NCI-H2196 (cell line): ENCODE measurements around the gene NLRP12.
"Not testable (repeated sequence)": the region's sequence is repeated elsewhere in the genome, so short reads cannot be mapped to it uniquely, and the experiment has no call there.

Experiments used
- DNase-seq: peaks from one replicate; lab custom pipeline; 2025; ENCODE audit not compliant: unreplicated experiment; lab: John Stamatoyannopoulos, UW

NLRP12 gene

DNA sequence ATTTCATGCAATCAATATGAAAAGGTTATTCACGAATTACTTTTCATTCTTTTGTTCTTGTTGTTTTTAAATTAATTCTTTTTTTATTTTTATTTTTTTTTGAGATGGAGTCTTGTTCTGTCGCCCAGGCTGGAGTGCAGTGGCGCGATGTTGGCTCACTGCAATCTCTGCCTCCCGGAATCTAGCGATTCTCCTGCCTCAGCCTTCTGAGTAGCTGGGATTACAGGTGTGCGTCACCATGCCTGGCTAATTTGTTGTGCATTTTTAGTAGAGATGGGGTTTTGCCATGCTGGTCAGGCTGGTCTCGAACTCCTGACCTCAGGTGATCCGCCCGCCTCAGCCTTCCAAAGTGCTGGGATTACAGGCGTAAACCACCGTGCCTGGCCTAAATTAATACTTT is 16.1 kb upstream of the NLRP12 start:
- DNase-seq = not testable (repeated sequence)

DNA sequence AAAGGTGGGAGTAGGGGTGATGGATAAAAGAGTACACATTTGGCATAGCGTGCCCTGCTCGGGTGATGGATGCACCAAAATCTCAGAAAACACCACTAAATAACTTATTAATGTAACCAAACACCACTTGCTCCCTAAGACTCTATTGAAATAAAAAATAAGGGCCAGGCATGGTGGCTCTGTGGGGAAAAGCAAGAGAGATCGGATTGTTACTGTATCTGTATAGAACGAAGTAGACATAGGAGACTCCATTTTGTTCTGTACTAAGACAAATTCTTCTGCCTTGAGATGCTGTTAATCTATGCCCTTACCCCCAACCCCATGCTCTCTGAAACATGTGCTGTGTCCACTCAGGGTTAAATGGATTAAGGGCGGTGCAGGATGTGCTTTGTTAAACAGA is 14.3 kb upstream of the NLRP12 start:
- DNase-seq = not testable (repeated sequence)

DNA sequence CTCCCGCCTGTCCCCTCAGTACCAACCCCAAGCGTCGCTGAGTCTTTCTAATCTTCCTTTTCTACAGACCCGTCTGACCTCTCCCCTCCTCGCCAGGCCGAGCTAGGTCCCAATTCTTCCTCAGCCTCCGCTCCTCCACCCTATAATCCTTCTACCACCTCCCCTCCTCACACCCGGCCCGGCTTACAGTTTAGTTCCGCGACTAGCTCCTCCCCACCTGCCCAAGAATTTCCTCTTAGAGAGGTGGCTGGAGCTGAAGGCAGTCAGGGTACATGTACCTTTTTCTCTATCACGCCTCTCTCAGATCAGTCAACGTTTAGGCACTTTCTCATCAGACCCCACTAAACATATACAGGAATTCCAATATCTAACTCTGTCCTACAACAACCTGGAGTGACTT is 8.7 kb upstream of the NLRP12 start:
- not testable (repeated sequence) for DNase-seq

DNA sequence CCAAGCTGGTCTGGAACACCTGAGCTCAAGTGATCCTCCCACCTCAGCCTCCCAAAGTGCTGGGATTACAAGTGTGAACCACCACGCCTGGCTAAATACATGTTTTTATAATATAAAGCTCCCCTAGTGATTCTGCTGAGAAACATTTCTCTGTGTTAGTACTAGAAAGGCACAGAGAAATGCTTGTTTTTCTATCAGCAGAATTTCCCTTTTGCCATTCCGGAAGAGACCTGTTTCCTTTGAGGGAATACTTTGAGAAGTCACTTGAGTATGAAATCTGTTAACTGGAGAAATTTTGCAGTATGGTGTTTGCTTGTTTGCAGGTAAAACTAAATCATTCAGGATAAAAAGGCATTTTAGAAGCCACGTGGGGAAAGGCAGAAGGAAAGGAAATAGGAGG is 4.4 kb upstream of the NLRP12 start:
- DNase-seq = no peak

DNA sequence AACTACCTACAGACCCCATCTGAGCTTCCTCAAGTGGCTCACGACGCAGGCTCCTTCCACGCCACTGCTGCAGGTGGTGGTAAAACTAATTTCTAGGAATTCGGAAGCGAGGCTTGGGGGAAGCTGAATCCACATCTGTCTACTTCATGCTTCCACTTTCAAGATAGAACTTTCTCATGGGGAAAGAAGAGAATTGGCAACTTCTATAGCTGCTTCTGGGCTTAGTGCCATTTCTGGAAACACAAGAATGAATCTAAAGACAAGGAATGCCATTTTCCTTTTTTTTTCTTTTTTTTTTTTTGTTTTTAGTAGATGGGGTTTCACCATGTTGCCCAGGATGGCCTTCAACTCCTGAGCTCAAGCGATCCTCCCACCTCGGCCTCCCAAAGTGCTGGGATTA is 2.8 kb upstream of the NLRP12 start:
- DNase-seq = no peak

DNA sequence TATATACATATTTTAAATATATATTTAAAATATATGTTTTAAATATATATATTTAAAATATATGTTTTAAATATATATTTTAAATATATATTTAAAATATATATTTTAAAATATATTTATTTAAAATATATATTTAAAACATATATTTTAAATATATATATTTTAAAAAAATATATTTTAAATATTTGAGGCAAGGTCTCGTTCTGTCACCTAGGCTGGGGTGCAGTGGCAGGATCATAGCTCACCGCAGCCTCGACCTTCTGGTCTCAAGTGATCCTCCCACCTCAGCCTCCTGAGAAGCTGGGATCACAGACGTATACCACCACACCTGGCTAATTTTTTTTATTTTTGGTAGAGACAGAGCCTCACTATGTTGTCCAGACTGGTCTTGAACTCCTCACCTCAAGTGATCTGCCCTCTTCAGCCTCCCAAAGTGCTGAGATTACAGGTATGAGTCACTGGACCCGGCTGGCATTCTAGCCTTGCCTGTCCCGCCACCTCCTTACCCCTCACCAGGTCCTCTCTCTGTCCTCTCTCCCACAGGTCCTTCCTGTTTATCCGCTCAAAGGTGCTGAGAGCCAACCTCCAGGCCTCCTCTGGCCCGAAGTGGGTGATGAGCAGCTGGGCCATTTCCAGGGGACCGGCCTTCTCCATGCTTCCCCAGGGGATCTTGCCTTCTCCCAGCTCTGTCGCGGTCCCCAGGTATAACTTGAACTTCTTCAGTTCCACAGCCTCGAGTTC is 564 bp downstream of the NLRP12 start:
- DNase-seq = no peak

DNA sequence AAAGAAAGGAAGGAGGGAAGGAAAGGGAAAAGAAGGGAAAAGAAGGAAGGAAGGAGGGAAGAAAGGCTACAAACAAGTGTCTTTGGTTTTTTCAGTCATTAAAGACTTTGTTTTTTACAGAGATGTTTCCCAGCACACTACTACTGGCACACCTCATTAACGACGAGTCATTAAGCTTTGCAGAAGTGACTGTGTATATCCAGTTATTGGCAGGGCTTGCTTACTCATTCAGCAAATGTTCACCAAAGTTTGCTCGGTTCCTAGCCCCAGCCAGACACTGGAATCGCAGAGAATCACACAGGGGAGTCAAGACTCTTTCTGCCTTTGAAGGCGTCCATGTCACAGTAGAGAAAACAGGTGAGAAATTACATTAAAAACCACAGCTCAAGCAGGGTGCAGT is 4.3 kb downstream of the NLRP12 start:
- DNase-seq = no peak

DNA sequence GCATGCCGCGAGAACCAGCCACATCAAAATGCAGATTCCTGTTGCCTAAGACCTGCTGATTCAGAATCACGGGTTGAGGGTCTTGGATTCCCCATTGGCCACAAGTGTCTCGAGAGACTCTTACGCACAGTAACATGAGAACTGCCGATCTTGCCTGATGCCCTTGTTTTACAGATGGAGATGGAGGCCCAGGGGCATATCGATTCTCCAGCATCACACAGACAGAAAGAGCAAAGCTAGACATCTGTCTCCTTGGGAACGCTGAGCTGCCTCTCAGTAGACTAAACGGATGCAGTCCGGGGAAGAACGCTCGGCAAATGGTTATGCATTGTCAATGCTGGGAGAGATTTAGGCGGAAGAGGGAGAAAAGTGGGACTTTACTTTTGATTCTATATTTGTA is 5.4 kb downstream of the NLRP12 start:
- no peak for DNase-seq

DNA sequence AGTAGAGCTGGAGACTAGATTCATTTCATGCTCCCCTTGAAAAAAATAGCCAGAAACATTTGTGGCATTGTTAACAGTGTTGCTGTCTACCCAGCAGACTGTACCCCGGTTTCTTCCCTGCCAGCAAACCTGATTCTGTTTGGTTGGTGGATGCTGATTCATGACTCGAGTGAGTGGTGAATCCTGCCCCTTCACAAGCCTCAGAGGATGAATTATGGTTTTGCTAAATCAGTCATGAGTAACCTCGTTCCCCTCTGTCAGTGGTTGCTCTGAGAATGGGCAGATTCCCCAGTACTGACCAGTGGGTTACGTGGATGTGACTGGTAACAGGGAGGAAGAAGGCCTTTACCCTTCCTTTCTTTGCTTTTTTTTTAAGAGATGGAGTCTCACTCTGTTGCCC is 10.1 kb downstream of the NLRP12 start:
- no peak for DNase-seq

DNA sequence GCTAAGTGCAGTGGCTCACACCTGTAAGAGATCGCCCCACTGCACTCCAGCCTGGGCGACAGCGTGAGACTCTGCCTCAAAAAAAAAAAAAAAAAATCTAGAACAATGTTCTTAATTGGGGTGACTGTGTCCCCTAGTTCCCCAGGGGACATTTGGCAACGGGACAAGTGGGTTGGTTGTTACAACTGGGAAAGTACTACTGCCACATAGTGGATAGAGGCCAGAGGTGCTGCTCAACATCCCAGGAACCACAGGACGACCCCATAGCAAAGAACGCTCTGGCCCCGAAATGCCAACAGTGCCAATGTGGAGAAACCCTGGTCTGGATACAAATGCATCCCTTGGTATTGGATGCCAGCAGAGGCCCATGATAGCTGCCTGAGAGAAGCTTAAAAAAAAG is 11.8 kb downstream of the NLRP12 start:
- DNase-seq = no peak

DNA sequence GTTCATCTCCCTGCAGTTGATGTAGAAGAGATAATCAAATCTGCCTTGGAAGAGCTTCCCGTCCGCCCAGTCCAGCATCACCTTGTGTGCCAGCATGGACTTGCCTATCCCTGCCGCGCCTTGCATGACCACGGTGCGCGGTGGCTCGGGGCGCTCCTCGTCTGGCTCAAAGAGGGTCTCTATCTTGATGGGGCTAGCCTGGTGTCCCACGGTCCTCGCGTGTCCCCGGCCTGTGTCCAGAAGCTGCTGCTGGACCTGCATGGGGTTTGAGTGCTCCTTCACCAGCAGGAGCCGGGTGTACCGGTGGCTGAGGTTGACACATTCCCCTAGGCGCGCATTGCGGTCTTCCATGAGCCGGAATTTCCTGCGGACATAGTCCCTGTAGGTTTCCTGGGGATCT is 13.2 kb downstream of the NLRP12 start:
- no peak for DNase-seq

DNA sequence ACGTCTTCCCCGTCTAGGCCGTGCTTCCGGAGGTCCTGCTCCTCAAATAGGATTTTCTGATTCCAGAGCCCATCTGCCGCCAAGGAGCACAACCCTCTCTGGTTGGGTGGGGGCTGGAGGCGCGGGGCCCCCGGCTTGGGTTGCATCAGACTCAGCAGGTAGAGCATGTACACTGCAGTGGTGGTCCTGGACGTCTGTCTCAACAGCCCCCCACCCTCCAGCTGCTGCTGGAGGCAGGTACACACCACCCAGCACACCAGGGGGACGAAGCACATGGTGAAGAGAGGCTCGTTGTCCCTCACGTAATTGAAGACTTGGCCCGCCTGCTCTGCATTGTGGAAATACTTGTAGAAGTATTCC is 13.9 kb downstream of the NLRP12 start:
- DNase-seq = no peak

DNA sequence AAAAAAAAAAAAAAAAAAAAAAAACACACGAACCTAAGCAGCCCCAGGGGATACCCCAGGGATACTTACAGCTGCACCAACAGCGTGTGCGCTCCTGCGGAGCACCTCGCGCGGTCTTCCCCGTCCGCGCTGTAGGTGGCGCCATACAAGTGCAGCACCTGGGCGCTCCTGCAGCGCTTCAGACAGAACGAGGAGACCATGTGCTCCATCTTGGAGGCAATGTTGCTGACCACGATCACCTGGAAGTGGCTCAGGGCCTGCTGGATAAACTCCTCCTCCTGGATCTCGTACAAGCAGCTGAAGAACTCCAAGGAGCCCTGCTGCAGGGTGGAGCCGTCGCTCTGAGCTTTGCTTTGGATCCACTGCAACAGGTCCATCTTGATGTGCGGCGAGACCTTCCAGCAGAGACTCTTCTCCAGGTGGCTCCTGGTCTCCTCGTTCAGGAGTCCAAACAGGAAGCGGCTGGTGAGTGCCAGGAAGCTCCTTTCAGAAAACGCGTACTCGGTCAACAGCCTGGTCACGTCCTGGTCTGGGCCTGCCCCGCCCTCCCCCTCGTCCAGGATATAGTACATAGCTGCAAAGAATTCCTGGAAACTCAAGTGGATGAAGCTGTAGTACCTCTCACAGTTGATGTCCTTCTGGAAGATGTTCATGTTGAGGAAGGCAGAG is 14.5 kb downstream of the NLRP12 start:
- no peak for DNase-seq

DNA sequence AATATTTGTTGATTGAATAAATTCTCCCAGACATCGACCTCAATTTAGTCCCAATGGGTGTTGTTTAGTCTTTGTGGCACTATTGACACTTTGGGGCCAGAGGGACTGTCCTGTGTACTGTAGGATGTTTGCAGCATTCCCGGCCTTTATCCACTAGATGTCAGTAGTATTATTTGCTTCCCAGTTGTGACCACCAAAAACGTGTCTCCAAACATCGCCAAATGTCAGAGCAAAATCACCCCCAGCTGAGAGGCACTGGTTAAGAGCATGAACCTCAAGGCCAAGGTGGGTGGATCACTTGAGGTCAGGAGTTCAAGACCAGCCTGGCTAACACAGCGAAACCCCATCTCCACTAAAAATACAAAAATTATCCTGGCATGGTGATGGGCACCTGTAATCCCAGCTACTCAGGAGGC is 15.4 kb downstream of the NLRP12 start:
- no peak for DNase-seq

DNA sequence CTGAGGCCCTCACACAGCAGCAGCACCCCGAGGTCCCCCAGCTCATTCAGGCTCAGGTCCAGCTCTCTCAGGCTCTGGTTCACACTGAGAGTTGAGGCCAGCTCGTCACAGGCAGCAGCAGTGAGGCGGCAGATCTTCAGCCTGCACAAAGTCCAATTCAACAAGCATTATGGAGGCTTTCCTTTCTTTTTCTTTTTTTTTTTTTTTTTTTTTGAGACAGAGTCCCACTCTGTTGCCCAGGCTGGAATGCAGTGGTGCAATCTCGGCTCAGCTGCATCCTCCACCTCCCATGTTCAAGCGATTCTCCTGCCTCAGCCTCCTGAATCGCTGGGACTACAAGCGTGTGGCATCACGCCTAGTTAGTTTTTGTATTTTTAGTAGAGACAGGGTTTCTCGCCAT is 22.9 kb downstream of the NLRP12 start:
- DNase-seq = no peak

DNA sequence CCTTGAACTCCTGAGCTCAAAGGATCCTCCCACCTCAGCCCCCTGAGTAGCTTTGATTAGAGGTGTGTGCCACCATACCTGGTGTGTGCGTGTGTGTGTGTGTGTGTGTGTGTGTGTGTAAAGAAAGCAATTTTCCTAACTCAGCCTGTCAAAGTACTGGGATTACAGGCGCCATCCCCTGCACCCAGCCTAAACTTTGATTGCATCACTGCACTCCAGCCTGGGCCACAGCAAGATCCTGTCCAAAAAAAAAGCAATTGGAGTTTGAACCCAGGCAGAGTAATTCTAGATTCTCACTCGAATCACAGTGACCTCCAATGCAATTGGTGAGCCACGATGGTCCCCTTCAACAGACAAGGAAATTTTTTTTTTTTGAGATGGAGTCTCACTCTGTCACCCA is 29.1 kb downstream of the NLRP12 start:
- no peak for DNase-seq

DNA sequence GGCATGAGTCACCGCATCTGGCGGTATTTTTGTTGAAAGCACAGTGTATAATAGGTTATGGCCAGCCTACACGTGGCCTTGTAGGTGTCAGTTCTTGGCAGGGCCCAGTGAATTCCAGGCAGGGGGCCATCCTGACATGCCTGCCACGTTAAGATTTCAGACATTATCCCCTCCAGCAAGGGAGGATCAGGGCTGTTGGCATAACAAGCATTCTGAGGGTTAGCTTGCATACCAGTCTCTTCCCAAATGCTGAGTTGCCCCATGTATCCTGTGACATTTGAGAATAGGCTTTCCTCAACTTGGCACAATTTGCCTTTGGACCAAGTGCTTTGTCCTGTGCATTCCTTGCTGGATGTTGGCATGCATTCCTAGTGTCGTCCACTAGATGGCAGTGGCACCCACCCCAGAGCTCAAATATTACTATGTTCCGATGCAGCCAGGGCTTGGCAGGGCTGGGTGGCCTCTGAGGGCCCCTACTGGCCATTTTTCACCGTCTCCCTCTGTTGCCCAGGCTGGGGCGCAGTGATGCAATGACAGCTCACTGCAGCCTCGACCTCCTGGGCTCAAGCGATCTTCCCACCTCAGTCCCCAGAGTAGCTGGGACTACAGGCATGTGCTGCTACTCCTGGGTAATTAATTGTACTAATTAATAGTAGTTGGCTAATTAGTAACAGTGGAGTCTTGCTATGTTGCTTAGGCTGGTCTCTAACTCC is 31.2 kb downstream of the NLRP12 start:
- DNase-seq = peak; percentile 56

DNA sequence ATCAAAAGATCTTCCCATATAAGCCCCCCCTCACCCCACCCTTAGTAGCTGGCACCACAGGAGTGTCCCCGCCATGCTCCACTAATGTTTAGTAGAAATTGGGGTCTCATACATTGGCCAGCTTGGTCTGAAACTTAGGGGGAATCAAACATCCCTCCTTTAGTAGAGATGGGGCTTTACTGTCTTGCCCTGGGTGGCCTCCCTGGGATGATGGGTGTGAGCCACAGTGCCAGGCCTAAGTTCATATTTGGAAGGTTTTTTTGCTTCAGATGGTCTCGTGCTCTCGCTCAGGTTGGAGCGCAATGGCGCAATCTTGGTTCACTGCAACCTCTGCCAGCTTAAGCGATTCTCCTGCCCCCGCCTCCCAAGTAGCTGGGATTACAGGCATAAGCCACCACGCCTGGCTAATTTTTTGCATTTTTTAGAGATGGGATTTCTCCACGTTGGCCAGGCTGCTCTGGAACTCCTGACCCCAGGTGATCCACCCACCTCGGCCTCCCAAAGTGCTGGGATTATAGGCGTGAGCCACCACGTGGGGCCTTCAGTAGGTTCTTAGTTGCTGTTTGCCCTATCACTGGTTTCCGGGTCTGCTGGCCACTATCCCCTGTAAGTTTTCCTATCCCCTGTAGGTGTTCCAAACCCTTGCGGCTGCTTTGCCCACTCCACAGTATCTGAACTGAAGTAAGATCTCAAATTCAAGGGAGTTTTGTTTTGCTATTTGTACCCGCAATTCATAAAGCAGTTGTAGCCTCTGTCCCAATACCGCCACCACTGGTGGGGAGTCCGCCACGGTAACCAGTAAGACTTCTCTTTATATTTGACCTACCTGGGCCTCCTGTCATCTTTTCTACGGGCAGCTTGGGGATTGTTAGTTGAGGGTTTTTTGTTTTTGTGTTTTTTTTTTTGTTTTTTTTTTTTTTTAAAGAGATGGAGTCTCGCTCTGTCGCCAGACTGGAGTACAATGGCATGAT is 34.1 kb downstream of the NLRP12 start:
- DNase-seq = no peak

DNA sequence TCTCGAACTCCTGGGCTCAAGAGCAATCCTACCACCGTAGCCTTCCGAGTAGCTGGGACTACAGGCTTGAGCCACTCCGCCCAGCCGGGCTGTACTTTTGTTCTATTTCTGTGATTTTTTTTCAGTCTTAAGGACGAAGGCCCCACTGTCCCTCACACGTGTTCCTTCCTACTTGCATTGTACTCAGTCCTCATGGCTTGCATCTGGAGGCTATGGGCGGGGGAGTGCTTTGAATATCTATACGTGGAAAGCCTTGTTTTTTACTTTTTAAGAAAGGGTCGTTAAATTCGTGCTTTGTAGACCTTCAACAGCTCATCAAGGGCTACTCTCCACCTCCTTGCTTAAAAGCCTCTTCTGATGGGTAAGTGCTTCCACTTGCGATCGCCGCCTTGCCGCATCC is 36.8 kb downstream of the NLRP12 start:
- DNase-seq = no peak

DNA sequence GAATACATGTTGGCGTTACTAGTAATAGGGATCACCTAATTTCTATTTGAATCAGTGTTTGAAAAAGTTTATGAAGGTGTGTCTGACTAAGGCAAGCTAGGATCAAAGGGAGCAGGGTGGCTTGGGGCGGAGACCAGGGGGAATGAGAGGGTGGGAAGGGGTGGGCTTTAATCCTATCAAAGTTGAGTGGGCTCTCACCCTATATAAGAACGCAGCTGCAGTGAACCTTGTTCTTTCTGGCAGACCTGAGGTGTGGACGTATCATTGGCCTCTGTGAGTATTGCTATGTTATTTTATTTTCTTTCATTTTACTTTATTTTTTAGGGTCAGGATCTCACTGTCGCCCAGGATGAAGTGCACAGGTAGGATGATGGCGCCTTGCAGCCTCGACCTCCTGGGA is 37.4 kb downstream of the NLRP12 start:
- no peak for DNase-seq

DNA sequence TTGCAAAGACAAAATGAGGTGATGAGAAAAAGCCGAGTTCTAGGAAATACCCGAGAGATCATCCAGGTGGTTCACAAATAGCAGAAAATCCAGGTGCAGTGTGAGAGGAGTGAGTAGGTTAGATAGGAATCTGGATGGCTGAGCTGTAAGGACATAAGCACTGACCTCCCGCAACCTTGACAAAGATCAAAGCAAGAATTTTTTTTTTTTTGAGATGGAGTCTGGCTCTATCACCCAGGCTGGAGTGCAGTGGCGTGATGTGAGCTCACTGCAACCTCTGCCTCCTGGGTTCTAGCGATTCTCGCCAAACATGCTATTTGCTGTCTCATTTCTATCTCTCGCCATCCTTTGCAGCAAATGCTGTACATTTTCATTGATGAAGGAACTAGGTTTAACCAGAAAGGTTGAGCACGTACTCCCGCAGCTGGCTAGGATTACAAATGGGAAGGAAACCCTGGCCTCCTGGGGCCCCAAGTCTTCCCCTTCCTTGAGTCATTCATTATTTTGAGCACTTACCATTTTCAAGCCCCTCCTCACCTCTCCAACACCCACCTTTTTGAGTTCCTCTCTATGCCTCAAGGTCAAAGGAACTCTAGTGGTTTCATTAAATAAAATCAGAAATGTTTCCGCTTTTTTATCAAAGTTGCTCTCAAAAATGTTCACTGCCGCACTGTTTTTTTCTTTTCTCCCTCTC is 38.8 kb downstream of the NLRP12 start:
- no peak for DNase-seq
